Stimulated activated CD4-positive, alpha-beta T cell treated with anti-CD3 and anti-CD28 coated beads, Interleukin-1b, Interleukin-23, amount 100 ng/mL, for 4 hours (primary cell): ENCODE measurements around the gene SLC25A18.
"Not testable (repeated sequence)": the region's sequence is repeated elsewhere in the genome, so short reads cannot be mapped to it uniquely, and the experiment has no call there.

Source experiments
- DNase-seq, 2 donors: peaks; one replicate each; pipeline ENCODE4 v3.0.0-alpha.2; 2020; ENCODE audit warnings: low read depth in 2 of 2

SLC25A18 gene

GRCh38 chr22:17606496-17606895, 43.2 kb downstream of the SLC25A18 start:
- no peak for DNase-seq

DNA sequence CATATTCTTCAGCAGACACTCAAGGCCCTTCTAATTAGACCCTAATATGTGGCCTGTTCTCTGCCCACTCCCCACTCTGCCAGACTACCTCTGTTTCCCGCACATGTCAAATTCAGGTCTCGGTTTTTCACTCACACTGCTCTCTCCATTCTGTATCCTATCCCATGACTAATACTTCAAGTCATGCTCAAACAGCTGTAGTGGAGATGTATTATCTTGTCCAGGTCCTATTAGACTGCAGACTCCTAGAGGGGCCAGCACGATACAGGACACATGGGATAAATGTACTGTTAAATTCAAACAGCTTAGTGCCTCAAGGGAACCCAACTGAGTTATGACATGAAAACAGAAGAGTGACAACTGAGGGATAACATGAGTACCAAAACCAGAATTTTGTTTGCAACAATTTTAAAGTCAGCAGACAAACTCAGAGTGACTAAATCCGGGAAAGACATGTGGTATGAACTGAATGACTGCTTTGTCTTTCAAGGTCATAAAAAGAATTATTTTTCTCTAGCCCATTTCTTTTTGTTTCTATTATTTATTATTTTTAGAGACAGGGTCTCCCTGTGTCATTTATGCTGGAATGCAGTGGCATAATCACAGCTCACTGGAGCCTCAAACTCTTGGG, 44.7 kb downstream of the SLC25A18 start:
- DNase-seq = no peak

- no peak for DNase-seq
Measured at GRCh38 chr22:17612057-17612456, 48.8 kb downstream of the SLC25A18 start.

GRCh38 chr22:17613280-17613679, 50.0 kb downstream of the SLC25A18 start:
- DNase-seq = no peak

DNA sequence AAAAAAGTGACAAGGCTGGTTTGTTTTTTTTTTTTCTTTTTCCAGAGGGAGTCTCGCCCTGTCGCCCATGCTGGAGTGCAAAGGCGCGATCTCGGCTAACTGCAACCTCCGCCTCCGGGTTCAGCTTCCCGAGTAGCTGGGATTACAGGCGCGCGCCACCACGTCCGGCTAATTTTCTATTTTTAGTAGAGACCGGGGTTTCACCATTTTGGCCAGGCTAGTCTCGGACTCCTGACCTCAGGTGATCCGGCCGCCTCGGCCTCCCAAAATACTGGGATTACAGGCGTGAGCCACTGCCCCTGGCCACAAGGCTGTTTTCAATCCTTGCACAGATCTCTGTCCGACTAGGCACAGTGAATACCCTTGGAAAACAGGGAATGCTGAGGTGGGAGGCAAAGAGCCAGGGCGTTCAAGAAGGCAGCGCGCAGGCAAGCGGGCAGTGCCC, 64.7 kb downstream of the SLC25A18 start:
- no peak for DNase-seq

DNA sequence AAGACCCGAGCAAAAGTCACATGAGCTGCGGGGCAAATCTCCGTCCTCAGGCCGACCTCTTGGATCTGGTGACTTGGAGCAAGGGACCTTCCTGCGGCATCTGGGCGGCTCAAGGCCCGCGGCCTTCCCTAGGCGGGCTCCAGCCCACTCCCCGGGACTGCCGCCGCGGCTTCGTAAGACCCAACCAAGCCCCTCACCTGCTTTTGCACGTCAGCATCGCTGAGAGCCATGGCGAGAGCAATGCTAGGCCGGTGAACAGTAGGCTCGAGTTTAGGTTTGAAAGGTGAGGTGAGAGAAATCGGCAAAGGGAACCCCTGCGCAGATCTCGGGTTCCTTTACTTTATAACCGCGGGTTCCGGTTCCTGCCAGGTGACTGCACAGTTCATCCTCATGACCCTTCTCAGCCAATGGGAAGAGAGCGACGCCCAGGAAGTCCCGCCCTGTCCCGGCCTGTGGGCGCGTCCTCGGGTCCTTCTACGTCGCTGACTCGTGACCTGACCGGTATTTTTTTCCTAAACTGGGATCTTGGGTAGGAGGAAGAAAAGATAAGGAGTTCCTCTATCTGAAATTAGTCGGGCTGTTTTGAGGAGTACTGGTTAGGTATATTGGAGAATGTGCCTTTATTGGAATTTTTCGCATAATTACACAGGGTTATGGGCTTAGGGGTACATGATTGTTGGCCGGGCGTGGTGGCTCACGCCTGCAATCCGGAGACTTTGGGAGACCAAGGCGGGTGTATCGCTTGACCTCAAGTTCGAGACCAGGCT, 65.3 kb downstream of the SLC25A18 start, which contains the start of gene ATP6V1E1:
ATP6V1E1 (minus strand) TSS at position 344 of the 767 bp plus-strand sequence; CDS start at position 230, 114 bp downstream.
- peak; percentile 84 to 87 for DNase-seq

DNA sequence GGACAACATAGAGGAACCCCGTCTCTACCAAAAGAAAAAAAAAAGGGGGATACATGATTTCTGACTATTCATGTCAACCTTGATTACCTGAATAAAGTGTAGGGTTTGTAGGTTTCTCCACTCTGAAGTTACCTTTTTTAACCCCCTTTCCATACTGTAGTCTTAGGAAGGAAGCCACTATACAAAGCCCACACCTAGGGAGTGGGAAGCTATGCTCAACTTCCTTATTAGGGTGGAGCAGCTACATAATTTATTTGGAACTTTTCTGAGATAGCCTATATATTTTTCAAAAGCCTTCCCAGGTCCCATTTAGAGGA, 65.8 kb downstream of the SLC25A18 start:
- DNase-seq = no peak

GRCh38 chr22:17629641-17630040, 66.3 kb downstream of the SLC25A18 start:
- no peak for DNase-seq

- no peak for DNase-seq
Measured at GRCh38 chr22:17631076-17631565, 67.8 kb downstream of the SLC25A18 start.

DNA sequence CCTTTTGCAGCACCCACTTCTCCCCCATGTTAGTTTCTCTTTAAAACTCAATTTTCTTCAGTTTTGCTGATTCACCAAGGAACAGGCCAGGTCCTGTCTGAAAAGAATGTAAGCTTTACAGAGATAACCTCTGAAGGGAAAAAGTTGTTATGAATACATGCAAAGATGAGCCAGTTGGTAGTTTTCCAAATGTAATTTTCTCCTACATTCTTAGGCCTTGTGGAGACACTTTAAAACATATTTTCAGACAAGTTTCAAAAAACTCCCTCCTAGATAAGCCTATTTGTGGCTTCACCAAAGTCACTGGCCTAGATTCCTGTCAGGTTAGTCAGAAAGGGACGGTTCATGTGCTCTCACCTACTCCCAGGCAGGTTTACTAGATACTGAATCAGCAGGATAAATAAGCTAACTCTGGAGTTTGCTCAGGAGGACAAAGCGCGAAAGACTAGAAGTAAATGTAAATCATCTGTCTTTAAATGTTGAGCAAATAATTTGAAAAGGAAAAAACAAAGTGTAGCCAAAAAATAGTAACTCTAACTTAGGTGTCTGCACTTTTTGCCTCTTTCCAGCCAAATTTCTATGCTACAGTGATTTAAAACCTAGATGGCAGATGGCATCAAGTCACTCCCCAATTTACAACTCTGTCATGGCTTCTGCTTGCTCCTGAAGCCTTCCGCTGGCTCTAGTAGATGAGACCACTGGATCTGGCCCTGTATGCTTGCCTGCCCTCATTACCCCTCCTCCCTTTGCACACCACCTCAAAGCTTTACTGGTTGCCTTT, 70.1 kb downstream of the SLC25A18 start:
- no peak for DNase-seq

GRCh38 chr22:17633998-17634323, 70.7 kb downstream of the SLC25A18 start:
- no peak for DNase-seq

DNA sequence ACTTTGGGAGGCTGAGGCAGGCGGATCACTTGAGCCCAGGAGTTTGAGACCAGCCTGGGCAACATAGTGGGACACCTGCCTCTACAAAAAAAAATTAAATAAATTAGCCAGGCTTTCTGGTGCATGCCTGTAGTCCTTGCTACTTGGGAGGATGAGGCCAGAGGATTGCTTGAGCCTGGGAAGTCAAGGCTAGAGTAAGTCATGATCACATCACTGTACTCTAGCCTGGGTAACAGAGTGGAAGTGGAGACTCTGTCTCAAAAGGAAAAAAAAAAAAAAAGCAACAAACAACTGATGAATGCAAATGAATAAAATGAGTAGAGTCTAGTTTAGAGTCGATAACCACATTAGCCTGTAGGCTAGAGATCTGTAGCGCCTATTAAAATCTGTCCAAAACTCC, 71.4 kb downstream of the SLC25A18 start:
- DNase-seq = no peak

DNA sequence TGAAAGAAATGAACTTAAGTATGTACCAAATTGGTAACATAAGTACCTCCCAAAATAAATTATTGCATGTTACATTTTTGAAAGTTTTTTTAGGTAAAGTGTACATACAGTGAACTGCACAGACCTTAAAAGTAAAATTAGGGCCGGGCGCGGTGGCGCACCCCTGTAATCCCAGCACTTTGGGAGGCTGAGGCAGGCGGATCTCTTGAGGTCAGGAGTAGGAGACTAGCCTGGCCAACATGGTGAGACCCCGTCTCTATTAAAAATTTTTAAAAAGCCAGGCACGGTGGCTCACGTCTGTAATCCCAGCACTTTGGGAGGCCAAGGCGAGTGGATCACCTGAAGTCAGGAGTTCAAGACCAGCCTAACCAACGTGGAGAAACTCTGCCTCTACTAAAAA, 73.6 kb downstream of the SLC25A18 start:
- not testable (repeated sequence) for DNase-seq

GRCh38 chr22:17637490-17638181, 74.3 kb downstream of the SLC25A18 start:
- no peak for DNase-seq

GRCh38 chr22:17638182-17638431, 74.8 kb downstream of the SLC25A18 start:
- DNase-seq = no peak

DNA sequence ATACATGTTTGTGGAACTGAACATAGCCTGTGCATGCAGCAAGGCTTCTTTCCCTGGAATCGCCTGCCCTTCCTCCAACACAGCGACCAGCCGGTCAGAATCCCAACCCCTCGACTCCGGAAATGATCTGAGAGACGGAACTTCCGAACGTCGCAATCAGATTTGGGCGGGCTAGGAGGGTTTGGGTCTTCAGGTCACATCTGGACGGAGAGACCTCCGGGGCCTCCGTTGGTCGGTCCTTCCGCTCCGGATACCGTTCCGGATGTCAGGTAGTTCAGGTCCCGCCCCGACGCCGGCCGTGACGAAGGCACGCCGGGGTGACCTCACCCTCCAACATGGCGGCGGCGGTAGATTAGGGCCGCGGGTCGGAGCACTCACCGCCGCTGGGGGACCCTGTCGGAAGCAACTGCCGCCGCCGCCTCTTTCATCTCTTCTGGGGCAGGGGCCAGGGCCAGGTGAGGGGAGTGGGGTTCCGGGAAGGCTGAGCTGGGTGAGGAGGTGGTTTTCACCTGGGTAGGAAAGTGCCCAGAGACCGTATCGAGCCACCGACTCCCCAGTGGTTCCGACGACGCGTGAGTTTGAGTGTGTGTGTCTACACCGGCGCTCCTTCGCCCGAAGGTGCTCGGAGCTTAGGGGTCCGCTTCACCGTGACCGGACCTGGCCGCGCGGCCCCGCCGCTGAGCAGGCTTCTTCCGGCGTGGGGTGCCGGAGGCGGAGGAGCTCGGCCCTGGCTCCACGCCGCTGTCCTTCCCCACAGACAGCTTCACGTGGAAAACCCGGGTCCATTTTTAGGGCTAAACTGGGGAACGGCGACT, 75.3 kb downstream of the SLC25A18 start, which contains the start of gene BCL2L13:
BCL2L13 (plus strand) TSS at position 326 of the 815 bp plus-strand sequence. CDS start 16,955 bp downstream, outside the sequence.
- peak; percentile 76 to 85 for DNase-seq

DNA sequence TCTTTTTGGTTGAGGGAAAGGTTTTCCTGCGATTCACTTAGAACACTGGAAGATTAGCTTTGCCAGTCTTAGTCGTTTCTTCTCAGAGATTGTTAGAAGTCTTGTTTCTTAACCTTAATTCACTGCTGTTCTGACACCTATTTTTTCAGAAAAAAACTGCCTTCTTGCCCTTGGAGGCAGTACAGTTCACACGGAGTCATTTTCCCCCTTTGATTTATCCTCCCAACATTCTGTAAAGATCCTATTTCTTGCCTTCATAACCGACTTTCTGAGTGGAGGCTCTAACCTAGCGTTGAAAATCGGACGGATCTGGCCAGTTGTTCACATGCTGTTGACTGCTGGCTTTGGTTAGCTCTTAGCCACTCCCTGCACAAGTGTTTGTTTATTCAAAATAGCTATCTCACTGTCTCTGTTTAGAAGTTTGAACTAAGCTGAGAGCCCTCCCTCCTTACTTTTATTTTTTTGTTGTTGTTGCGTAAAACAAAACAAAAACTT, 76.0 kb downstream of the SLC25A18 start:
- DNase-seq = no peak
